Left ventricle myocardium inferior (tissue), 1 donor: ENCODE data around the gene GAL3ST2. TPM values are rescaled to one million over a fixed set of nuclear protein-coding genes. Genes with fewer than 3 reads are reported as not detected.
"Not testable (repeated sequence)": the region's sequence is repeated elsewhere in the genome, so short reads cannot be mapped to it uniquely, and the experiment has no call there.

Source experiments
- DNase-seq: peaks from one replicate; pipeline ENCODE4 v3.0.0-alpha.2; 2020
- H3K27ac ChIP-seq: fragments of 200-600 bp; replicated peaks from 2 replicates; pipeline ENCODE4 v1.8.0; 2021
- H3K27me3 ChIP-seq: fragments of 200-600 bp; 2 replicates; pipeline ENCODE4 v1.8.0; 2021; ENCODE audit warnings: low read depth
- H3K36me3 ChIP-seq: fragments of 200-600 bp; 2 replicates; pipeline ENCODE4 v1.8.0; 2021
- H3K4me1 ChIP-seq: fragments of 200-600 bp; 2 replicates; pipeline ENCODE4 v1.8.0; 2021
- H3K4me3 ChIP-seq: fragments of 200-600 bp; 2 replicates; pipeline ENCODE4 v1.8.0; 2021; ENCODE audit warnings: mild to moderate bottlenecking, moderate library complexity
- H3K9me3 ChIP-seq: fragments of 200-600 bp; replicated peaks from 2 replicates; pipeline ENCODE4 v1.8.0; 2021
- CTCF ChIP-seq: fragments of 200-600 bp; IDR thresholded peaks from 2 replicates; pipeline ENCODE4 v1.8.0; 2021; ENCODE audit warnings: antibody characterized with exemption, mild to moderate bottlenecking, borderline replicate concordance
- intact Hi-C: fragments of 100-400 bp; cut with micrococcal nuclease; formaldehyde crosslinking; loops from one replicate; pipeline ENCODE4 v1.11.0; 2022
- total RNA-seq: library from RNA; stranded (reverse); fragmentation: NEBNext Ultra II Directional; extraction: Animal tissue kit (Norgen Biotek cat#: 25700); gene quantifications from one replicate; pipeline ENCODE4 v1.2.1, GENCODE V29; 2021
- donor health status: DM: no; HTN: yes; CAD: no; lungs with severe emphysema.

The GAL3ST2 gene
- total RNA-seq, 1 donor from 2014 or later, result not detected

DNA sequence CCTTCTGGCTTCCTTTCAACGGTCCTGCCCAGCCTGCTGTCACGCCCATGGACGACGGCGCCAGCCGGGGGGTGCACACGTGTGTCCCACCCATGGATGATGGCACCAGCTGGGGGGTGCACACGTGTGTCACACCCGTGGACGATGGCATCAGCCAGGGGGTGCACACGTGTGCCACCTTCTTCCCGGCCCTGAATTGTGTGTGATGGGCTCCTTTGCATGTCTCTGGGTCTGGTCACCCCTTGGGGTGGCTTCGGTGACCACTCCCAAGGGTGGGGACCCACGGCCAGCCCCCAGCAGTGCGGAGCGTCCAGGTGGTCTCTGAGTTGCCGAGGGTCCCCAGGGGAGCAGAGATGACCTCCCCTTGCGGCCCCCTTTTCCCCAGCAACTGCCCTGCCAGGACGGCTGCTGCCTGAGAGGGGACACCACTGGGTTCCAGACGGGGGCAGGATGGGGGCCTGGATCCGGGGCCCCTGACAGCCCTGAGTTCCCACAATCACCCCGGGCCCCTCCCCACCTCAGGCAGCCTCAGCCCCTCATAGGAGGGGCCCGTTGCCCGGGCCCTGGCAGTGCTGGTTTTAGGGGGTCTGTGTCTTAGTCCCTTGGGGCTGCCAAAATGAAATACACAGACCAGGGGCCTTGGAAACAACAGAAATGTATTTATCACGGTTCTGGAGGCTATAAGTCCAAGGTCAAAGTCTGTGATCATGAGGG lies 41.8 kb downstream of the GAL3ST2 start:
- no peak overlapping the region for H3K4me3 ChIP-seq
- peaks cover 8% of the 10 kb centered on the region for H3K27me3 ChIP-seq
- no peak overlapping the region for H3K27ac ChIP-seq
- DNase-seq, result no peak
- H3K36me3 ChIP-seq, result no peaks in the 10 kb centered on the region
- H3K4me1 ChIP-seq, result peaks cover 8% of the 10 kb centered on the region
- intact Hi-C loops, result no loop called here
- no peaks in the 10 kb centered on the region for H3K9me3 ChIP-seq
- TF ChIP-seq CTCF, result no peak

GRCh38 chr2:241818943-241819270 lies 42.3 kb downstream of the GAL3ST2 start:
- H3K27me3 ChIP-seq, result peaks cover 8% of the 10 kb centered on the region

GRCh38 chr2:241819947-241820624 lies 43.5 kb downstream of the GAL3ST2 start:
- DNase-seq, H3K36me3 ChIP-seq, H3K27me3 ChIP-seq, intact Hi-C loops, H3K27ac ChIP-seq, H3K4me1 ChIP-seq, H3K9me3 ChIP-seq, H3K4me3 ChIP-seq: not testable (repeated sequence)

More at GRCh38 chr2:241818943-241819270, 42.3 kb downstream of the GAL3ST2 start:
- intact Hi-C loops, result no loop called here
- peaks cover 8% of the 10 kb centered on the region for H3K4me1 ChIP-seq
- TF ChIP-seq CTCF, result no peak
- no peaks in the 10 kb centered on the region for H3K9me3 ChIP-seq
- H3K36me3 ChIP-seq, result no peaks in the 10 kb centered on the region
- DNase-seq, result no peak
- no peak overlapping the region for H3K27ac ChIP-seq
- H3K4me3 ChIP-seq, result no peak overlapping the region

DNA sequence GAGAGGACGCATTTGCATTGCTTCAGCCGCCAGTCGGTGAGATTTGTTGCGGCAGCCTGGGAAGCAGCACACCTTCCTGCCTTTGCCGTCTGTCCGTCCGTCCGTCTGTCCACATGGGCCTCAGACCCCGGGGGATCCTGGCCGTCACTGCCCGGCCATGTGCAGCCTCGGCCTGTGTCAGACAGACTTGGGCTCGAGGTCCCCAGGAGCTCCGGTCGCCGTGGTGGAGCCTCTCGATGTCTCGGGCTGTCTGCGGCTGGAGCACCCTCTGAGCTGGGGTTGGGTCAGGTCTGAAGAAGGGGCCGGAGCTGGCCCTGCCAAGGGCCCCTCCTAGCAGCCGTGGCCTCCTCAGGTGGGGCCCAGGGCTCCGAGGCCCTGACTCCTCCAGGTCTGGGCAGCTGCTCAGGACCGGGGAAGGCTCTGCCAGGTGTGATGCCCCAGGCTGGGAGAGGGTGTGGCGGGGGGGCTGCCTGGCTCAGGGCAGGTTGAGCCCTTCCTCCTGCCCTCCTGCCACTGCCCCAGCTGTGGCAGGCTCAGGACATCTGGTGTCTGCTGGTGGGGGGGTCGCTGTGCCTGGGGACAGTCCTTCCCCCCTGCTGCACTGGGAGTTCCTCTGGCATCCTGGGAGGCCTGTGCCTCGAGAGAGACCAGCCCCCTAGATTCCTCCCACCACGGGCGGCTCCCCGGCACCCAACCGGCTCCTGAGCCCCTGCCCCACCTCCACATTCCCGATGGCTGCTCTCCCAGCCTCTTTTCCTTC lies 44.2 kb downstream of the GAL3ST2 start:
- peaks cover 8% of the 10 kb centered on the region for H3K27me3 ChIP-seq
- TF ChIP-seq CTCF, result no peak
- no peaks in the 10 kb centered on the region for H3K36me3 ChIP-seq
- no peaks in the 10 kb centered on the region for H3K9me3 ChIP-seq
- intact Hi-C loops, result no loop called here
- H3K4me3 ChIP-seq, result peak overlapping the region; percentile 32
- H3K4me1 ChIP-seq, result peaks cover 8% of the 10 kb centered on the region
- no peak for DNase-seq
- no peak overlapping the region for H3K27ac ChIP-seq

DNA sequence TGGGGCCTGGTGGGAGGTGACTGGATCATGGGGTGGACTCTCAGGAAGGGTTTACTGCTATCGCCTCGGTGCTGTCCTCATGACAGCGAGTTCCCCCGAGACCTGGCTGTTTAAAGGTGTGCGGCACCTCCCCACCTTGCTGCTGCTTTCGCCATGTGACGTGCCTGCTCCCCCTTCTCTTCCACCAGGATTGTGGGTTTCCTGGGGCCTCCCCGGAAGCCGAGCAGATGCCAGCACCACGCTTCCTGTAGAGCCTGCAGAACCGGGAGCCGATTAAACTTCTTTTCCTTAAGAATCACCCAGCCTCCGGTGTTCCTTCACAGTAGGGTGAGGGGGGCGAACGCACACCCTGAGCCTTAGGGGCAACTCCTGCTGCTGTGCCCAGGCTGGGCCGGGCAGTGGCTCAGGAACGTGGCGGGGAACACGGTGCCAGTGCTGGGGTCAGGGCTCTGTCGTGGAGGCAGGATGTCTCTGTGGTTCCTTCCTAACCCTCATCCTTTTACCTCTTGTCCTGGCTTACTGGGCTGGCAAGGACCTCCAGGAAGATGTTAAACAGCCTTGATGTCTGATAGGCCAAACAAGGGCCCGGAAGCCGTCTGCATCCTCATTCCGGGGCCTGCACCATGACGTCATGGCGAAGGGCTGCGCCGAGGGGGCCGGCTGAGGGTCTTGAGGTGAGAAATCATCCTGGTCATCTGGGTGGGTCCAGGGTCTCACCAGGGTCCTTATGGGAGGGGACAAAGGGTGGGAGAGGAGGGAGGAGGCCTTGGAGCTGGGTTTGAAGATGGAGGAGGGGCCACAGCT lies 45.0 kb downstream of the GAL3ST2 start:
- H3K9me3 ChIP-seq, result peaks cover 2% of the 10 kb centered on the region
- H3K27me3 ChIP-seq, result peaks cover 15% of the 10 kb centered on the region
- peaks cover 8% of the 10 kb centered on the region for H3K4me1 ChIP-seq
- H3K4me3 ChIP-seq, result peak overlapping the region; percentile 32
- intact Hi-C loops, result no loop called here
- H3K36me3 ChIP-seq, result no peaks in the 10 kb centered on the region
- no peak overlapping the region for H3K27ac ChIP-seq
- TF ChIP-seq CTCF, result no peak
- no peak for DNase-seq
